Fibroblast of gingiva (primary cell): ENCODE results near the gene COL4A3.

Experiments
- DNase-seq: peaks from one replicate; pipeline ENCODE4 v3.0.0-alpha.2; 2011; ENCODE audit warnings: low read depth

The COL4A3 gene

DNA sequence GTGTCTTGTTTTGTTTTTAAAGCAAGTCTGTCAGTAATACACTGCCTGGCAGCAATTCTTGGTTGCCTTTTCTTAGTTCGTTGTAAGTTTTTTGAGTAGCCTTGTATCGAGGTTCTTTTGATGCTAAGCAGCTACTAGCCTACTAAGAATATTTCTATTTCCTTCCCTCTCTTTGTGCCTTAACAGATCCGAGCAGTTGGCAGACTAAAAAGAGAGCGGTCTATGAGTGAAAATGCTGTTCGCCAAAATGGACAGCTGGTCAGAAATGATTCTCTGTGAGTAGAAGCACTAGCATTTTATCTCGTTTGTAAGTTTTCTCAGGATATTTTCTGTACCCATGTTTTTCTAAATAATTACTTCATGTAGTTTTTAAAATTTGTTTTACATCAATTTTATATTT is 175.7 kb downstream of the COL4A3 start:
- no peak for DNase-seq

DNA sequence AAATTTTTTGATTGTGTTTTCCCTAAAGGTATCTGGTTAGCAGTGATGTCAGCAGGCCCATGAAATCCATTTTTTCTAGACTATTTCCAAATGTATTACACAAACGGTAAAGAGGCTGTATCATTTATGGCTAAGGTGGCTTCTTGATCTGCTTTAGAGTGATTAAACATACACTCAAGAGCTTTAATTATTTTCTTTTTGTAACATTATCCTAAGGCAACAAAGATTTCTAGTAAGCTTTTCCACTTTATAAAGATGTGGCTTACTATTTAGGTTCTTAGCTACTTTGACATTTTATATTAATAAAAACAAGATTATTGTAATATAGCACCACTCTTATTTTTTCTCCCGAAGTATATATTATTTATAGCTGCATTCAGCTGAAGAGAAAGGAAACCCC is 177.1 kb downstream of the COL4A3 start:
- DNase-seq: no peak

DNA sequence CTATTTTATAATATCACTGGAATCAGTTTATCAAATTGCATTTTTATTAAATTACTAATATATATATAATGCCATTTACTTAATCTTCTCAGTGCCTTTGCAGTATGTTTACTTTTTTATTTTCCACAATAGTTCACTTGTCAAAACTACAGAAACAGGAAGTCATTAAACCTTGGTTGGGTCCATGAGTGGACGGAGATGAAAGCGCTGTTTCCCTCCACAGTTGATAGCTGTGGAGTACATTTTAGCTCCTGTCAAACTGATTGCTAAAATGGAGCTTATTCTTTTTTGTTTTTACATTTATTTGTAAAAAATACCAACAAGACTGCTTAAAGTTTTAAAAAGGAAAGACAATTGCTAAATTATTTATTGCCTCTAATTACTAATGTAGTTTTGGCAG is 179.8 kb downstream of the COL4A3 start:
- DNase-seq: no peak

DNA sequence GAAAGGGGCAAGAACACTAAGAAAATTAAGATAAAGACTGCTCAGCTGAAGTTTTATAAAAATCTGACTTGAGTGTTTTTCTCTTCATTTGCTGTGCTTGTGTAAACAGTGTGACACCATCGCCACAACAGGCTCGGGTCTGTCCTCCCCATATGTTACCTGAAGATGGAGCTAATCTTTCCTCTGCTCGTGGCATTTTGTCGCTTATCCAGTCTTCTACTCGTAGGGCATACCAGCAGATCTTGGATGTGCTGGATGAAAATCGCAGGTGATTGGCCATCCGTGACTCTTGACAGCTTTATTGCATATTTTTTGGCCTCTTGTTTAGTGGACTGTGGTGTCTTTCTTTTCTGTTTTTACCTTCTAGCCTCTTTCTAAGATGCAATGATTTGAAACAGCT is 182.7 kb downstream of the COL4A3 start:
- no peak for DNase-seq

DNA sequence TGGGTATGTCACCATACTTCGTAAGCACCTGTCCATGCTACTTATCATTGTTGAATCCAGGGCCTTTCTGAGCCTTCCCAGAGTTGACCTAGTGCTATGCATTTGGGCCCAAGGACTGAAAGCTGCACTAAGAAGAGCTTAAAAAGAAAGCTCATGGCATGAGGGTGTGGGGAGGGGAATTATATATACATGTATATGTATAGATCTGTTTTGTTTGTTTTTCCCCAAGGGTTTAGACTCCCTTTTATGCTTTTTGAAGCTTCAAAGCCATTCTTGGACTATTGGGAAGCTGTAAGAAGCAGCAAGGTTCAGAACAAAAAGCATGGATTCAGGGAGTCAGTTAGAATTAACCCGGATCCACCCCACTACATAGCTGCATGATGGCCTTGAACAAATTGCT is 183.9 kb downstream of the COL4A3 start:
- DNase-seq: no peak

DNA sequence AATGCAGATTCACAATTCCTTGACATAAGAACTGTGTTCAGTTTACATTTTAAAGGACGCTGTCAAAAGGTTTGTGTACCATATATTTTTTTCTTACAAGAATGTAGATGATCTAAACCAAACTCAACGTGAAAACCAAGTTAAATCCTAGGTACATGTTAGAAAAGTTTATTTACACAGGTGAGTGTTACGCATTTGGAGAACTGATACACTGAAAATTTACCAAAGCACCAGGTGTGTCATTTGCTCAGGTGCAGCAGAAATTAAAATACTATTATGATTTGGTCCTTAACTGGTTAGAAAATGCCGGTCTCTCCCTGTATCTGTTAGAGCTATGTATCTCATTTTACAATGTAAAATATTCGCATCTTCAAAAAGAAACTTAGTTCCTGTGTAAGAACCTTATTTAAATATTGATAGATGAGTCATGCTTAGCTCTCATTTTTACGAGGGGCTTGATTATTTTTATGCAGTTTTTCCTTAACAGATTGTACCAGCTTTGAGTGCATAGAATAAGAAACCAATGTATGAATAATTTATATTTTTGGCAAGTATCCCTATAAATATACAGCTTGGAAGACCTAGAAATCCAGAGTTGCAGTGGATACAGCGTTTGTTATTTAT is 185.7 kb downstream of the COL4A3 start:
- DNase-seq: no peak

DNA sequence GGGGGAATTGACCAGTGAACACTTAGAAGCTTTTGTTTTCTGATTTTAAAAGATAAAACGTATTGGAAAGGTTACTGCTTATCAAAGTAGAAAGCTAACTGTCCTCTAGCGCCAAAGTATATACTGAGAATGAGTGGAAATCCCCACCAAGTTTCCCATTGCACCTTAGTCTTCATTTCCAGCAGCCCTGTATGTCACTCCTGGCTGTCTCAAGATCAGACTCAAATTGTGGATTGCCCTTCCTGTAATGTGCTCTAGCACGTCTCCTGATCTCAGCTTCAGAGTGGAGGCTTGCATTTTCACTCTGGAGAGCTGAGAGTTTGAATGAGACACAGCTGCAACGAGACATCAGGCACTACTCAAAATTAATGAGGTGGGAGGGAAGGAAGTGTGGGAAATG is 187.2 kb downstream of the COL4A3 start:
- DNase-seq: no peak

DNA sequence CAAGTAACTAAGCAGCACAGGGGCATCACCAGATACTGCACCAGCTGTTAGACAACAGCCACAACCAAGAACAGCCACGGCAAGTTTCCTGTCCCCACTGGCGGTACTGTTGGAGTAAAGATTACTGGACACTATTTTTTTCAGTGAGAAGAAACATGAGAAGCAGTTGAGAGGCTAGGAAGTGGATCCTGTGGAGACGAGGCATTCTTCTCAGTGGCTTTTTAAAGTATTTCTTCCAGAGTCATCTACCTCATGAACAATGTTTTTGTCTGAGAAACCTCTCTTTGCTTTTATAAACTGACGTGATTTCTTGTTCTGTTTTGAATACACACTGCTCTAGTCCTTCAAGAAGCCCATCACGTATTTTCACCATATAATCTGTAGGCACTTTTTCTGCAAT is 195.9 kb downstream of the COL4A3 start:
- no peak for DNase-seq

DNA sequence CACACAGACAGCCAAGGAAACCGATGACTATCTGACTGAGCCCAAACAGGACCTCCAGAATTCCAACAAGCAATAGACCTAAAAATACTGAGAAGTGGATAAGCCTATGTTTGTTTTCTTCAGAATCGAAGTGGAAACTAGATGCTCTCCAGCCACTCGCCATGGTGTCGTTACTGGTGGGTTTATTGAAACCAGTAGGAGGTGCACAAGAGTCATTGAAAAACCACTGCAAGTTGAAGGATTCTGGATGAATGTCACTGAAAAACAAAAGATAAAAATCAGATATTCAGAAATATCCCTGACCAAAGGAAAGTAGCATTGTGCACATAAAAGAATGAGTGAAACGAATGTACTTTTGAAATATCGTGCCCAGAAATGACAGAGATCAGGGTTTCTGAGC is 199.3 kb downstream of the COL4A3 start:
- DNase-seq: no peak
